ENCODE measurements around the gene LAPTM5. TPM values are rescaled to one million over a fixed set of nuclear protein-coding genes. Genes with fewer than 3 reads are reported as not detected.

LAPTM5 gene
- total and polyA plus RNA-seq, 2 donors (not counting 3 experiments of a cell fraction or from before 2014, with no cell fraction given), result 83.4 to 95.2 TPM

DNA sequence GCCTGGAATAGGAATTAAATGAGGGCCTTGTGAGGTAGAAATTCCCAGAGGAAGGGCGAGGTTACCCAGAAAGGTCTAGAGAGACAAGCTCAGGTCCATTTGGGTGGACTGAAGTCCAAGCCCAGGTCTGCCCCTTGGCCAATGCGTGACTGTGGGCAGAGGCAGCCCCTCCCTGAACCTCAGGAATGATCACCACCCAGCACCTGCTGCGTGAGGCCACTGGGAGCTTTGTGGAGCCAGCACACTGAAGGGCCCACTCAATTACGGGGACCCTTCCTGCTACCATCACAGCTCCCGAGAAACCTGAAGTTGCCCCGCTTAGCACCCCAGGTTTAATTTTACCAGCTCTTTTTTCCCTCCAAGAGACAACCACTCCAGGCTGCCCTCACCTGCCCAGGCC lies 27.7 kb downstream of the LAPTM5 start:
- FAIRE-seq, result no peak
- H3K4me3 ChIP-seq (replicated peaks in 1 of 3; ENCODE audit: insufficient read depth in 1 of 3, low read depth in 1 of 3, low read length in 3 of 3), result no peak overlapping the region
- no peaks in the 10 kb centered on the region for H3K4me1 ChIP-seq (ENCODE audit: control insufficient read depth, extremely low read depth, insufficient read depth, low read length)
- H3K9ac ChIP-seq (replicated peaks; ENCODE audit: extremely low read depth, insufficient read depth, low read length), result no peak overlapping the region
- TF ChIP-seq, protein P1, sequence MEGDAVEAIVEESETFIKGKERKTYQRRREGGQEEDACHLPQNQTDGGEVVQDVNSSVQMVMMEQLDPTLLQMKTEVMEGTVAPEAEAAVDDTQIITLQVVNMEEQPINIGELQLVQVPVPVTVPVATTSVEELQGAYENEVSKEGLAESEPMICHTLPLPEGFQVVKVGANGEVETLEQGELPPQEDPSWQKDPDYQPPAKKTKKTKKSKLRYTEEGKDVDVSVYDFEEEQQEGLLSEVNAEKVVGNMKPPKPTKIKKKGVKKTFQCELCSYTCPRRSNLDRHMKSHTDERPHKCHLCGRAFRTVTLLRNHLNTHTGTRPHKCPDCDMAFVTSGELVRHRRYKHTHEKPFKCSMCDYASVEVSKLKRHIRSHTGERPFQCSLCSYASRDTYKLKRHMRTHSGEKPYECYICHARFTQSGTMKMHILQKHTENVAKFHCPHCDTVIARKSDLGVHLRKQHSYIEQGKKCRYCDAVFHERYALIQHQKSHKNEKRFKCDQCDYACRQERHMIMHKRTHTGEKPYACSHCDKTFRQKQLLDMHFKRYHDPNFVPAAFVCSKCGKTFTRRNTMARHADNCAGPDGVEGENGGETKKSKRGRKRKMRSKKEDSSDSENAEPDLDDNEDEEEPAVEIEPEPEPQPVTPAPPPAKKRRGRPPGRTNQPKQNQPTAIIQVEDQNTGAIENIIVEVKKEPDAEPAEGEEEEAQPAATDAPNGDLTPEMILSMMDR (IDR thresholded peaks at IDR 0.05; ENCODE audit: extremely low read depth in 1 of 2, insufficient read depth in 1 of 2, low read depth in 1 of 2, low read length in 2 of 2), result no peak
- TF ChIP-seq FOS (IDR thresholded peaks at IDR 0.05; ENCODE audit: borderline replicate concordance, insufficient read depth, low read length) (no peak), JUN (IDR thresholded peaks at IDR 0.05; ENCODE audit: borderline replicate concordance, insufficient read depth, insufficient read length, low read depth) (no peak), MYC (IDR thresholded peaks at IDR 0.05; ENCODE audit: low read depth, low read length) (no peak), POLR2AphosphoS5 (IDR thresholded peaks at IDR 0.05; ENCODE audit: insufficient read depth, low read depth, low read length) (no peak), POLR2A (IDR thresholded peaks at IDR 0.05; ENCODE audit: low read depth, low read length) (no peak), EZH2 (IDR thresholded peaks at IDR 0.05; ENCODE audit: borderline replicate concordance, low read depth, low read length, severe bottlenecking) (no peak), GATA2 (IDR thresholded peaks at IDR 0.05; ENCODE audit: insufficient read depth, insufficient read length, low read depth, low read length) (no peak)
- TF ChIP-seq, protein P2, sequence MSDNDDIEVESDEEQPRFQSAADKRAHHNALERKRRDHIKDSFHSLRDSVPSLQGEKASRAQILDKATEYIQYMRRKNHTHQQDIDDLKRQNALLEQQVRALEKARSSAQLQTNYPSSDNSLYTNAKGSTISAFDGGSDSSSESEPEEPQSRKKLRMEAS (IDR thresholded peaks at IDR 0.05; ENCODE audit: insufficient read depth, insufficient read length), result no peak
- no TSS peak for BruUV-seq (replicated peaks)
- intact Hi-C loops (cut with micrococcal nuclease), result no loop called here
- no peaks in the 10 kb centered on the region for H4K20me1 ChIP-seq (replicated peaks; ENCODE audit: control insufficient read depth, extremely low read depth, insufficient read depth, low read length)
- CTCF ChIA-PET, result interaction anchor here (0.9 to 6.4 kb wide), 7 partner anchors 11 to 181 kb away, joined by 3 to 100 read pairs (median 4); no protein-coding TSS in a partner anchor
- H3K27me3 ChIP-seq (ENCODE audit: control insufficient read depth in 2 of 2, insufficient read depth in 2 of 2, low read length in 2 of 2), result no peaks in the 10 kb centered on the region
- H3K9me3 ChIP-seq (replicated peaks; ENCODE audit: control insufficient read depth, insufficient read depth, low read length), result no peaks in the 10 kb centered on the region
- no peaks in the 10 kb centered on the region for H3K36me3 ChIP-seq (ENCODE audit: control insufficient read depth in 2 of 2, extremely low read depth in 1 of 2, insufficient read depth in 2 of 2, low read length in 2 of 2)
- no peak overlapping the region for H2AFZ ChIP-seq (ENCODE audit: low read depth, low read length)
- POLR2A ChIA-PET, result interaction anchor here (0.5 to 0.6 kb wide), 2 partner anchors 61 to 203 kb away, joined by 3 read pairs; no protein-coding TSS in a partner anchor
- H3K27ac ChIP-seq (ENCODE audit: insufficient read depth, low read depth, low read length), result no peak overlapping the region
- dilution Hi-C loops (cut with MboI; ENCODE audit: extremely low pct_ligation_motif_present, low sequenced_read_pairs), result no loop called here
- DNase-seq (ENCODE audit: low read depth, low spot score), result no peak
- H3K4me2 ChIP-seq (ENCODE audit: insufficient read depth, low read length), result no peak overlapping the region
- H3K79me2 ChIP-seq (ENCODE audit: control insufficient read depth, insufficient read depth, low read length), result no peaks in the 10 kb centered on the region
- no peaks in the 10 kb centered on the region for H3K9me1 ChIP-seq (replicated peaks; ENCODE audit: control insufficient read depth, extremely low read depth, insufficient read depth, low read length)
